ENCODE data around the gene HTR3C. TPM values are rescaled to one million over a fixed set of nuclear protein-coding genes. Genes with fewer than 3 reads are reported as not detected.
A peak's percentile ranks its signal among the peaks of the same experiment; 100 is the strongest.
"Not testable (repeated sequence)": the region's sequence is repeated elsewhere in the genome, so short reads cannot be mapped to it uniquely, and the experiment has no call there.

HTR3C gene
- total RNA-seq, 3 donors from 2014 or later = 0.17 to 0.41 TPM; not detected in 1

GRCh38 chr3:184016811-184017671 lies 35.8 kb upstream of the HTR3C start:
- Histone ChIP-seq H3K9me3 (no peaks in the 10 kb centered on the region), H3K36me3 (ENCODE audit: low read depth) (no peaks in the 10 kb centered on the region), H3K4me1 (ENCODE audit: low read depth) (peaks cover 23% of the 10 kb centered on the region), H3K4me3 (peak overlapping the region; percentile 92)
- TF ChIP-seq CTCF (IDR thresholded peaks at IDR 0.05) = peak; percentile 91
- DNase-seq (peak; percentile 59 to 84 (median 73)), ATAC-seq (peak; percentile 89)
- intact Hi-C loops (cut with DNase I, micrococcal nuclease) = loop anchor here in 1 of 2 donors (10.0 kb wide), 1 partner anchor 122 kb away; no protein-coding TSS in a partner anchor

GRCh38 chr3:184017672-184018423 lies 35.0 kb upstream of the HTR3C start, which contains the start of gene ABCC5:
ABCC5 (minus strand) TSS chr3:184017884; CDS start chr3:184014392, 3,492 bp downstream.
- peak; percentile 18 for TF ChIP-seq CTCF (IDR thresholded peaks at IDR 0.05)
- peaks cover 20% of the 10 kb centered on the region for H3K4me1 ChIP-seq (ENCODE audit: low read depth)
- no peaks in the 10 kb centered on the region for H3K9me3 ChIP-seq
- H3K36me3 ChIP-seq (ENCODE audit: low read depth) = no peaks in the 10 kb centered on the region
- H3K4me3 ChIP-seq = peak within 1 kb of the TSS; percentile 92
- DNase-seq (peak; percentile 92 to 95 (median 95)), ATAC-seq (peak; percentile 97)
- intact Hi-C loops (cut with DNase I, micrococcal nuclease) = loop anchor here in 1 of 2 donors (10.0 kb wide), 1 partner anchor 123 kb away; no protein-coding TSS in a partner anchor

GRCh38 chr3:184018424-184018973 lies 34.3 kb upstream of the HTR3C start:
- Histone ChIP-seq H3K4me3 (no peak overlapping the region), H3K4me1 (ENCODE audit: low read depth) (peaks cover 17% of the 10 kb centered on the region), H3K36me3 (ENCODE audit: low read depth) (no peaks in the 10 kb centered on the region), H3K9me3 (no peaks in the 10 kb centered on the region)
- no peak for ATAC-seq
- no peak for TF ChIP-seq CTCF (IDR thresholded peaks at IDR 0.05)
- intact Hi-C loops (cut with DNase I, micrococcal nuclease) = loop anchor here in 1 of 2 donors (10.0 kb wide), 1 partner anchor 124 kb away; no protein-coding TSS in a partner anchor
- peak in 2 of 3 donors; percentile 19 to 37 for DNase-seq

- DNase-seq (no peak), ATAC-seq (no peak)
- H3K36me3 ChIP-seq (ENCODE audit: low read depth) = no peaks in the 10 kb centered on the region
- no peaks in the 10 kb centered on the region for H3K9me3 ChIP-seq
- intact Hi-C loops (cut with DNase I, micrococcal nuclease) = no loop called here
- TF ChIP-seq CTCF (IDR thresholded peaks at IDR 0.05) = no peak
- no peak overlapping the region for H3K4me3 ChIP-seq
- H3K4me1 ChIP-seq (ENCODE audit: low read depth) = no peaks in the 10 kb centered on the region
Observed at GRCh38 chr3:184022323-184022722, 30.5 kb upstream of the HTR3C start.

GRCh38 chr3:184025256-184025655 lies 27.6 kb upstream of the HTR3C start:
- ATAC-seq; intact Hi-C loops (cut with DNase I, micrococcal nuclease); H3K4me1 ChIP-seq (ENCODE audit: low read depth); H3K4me3 ChIP-seq; DNase-seq; H3K36me3 ChIP-seq (ENCODE audit: low read depth); H3K9me3 ChIP-seq: not testable (repeated sequence)

- ATAC-seq; intact Hi-C loops (cut with DNase I, micrococcal nuclease); H3K9me3 ChIP-seq; DNase-seq; H3K4me3 ChIP-seq; H3K36me3 ChIP-seq (ENCODE audit: low read depth); H3K4me1 ChIP-seq (ENCODE audit: low read depth): not testable (repeated sequence)
Observed at GRCh38 chr3:184028275-184028890, 24.5 kb upstream of the HTR3C start.

Measured in mucosa of descending colon (tissue), 3 donors.